ENCODE measurements around the gene WDFY1.

DNA sequence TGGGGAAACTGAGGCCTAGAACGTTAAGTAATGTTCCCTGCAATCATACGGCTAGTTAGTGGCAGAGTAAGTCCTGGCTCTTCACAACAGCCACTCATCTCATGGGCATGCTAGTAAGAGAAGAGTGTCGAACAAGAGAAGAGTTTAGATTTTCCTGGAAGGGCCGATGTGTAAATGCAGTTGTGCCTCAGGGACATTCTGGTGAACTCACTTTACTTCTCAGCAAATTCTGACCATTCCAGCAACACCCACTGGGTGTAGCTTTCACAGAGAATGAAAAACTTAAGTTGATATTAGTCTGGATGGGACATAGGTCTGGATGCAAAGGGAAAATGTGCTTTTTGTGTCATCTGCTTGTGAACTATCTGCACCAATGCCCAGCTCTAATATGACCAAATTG is 35.7 kb upstream of the WDFY1 start:
- no peak for TF ChIP-seq CTCF (conservative IDR thresholded peaks at IDR 0.05; ENCODE audit: low read depth in 2 of 2)
- TF ChIP-seq EZH2 (IDR thresholded peaks at IDR 0.05; ENCODE audit: low read depth, unreplicated experiment): no peak
- TF ChIP-seq JUNB (IDR thresholded peaks at IDR 0.05; ENCODE audit: unreplicated experiment): no peak

Measured in GM23338 (cell line).